ENCODE data around the gene PRKCA.

DNA sequence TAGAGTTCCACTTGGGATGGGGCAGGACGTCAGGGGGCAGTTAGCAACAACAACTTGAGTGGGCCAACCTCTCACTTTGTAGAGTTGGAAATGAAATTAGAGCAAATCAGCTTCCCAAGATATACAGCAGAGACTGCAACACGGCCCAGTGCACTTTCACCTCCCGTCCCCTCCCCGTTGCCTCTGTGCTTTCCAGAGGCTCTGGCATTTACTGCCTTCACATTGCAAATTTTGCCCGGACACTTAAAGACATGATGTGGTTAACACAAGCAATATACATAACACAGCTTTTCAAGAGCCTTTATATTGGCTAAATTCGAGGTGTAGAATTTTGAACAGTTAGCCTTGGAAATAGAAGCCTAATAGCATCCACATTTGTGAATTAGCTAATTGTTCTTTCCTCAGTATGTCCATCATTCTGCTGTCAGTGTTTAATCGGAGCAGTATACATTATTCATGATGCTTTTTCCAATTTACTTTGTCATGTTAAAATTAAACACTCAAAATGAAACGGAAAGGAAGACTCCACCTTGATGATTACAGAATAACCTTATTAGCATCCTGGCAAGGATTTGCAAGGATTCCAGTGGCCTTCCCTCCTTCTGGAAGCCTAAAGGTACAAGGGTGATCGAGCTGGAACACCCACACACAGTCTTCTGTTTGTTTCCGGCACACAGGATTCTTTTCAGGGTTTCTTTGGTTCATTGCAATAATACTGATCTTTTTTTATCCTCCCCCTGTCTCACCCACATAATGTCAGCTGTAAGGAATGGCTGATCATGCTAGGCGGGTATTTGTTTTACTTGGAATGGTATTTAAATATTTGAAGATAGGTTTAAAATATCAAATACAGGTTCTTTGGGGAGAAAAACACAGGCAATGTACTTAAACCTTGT lies 341.6 kb downstream of the PRKCA start:
- TF ChIP-seq ELF1 (tag; IDR thresholded peaks at IDR 0.05) (no peak), CHD4 (IDR thresholded peaks at IDR 0.05; ENCODE audit: insufficient read depth, insufficient replicate concordance, low read depth, low read length, poor library complexity, severe bottlenecking) (no peak), GATAD2A (IDR thresholded peaks at IDR 0.05) (no peak), HMG20B (CRISPR knock-in tag; IDR thresholded peaks at IDR 0.05) (no peak), MCM2 (IDR thresholded peaks at IDR 0.05; ENCODE audit: low read depth) (no peak), SMC3 (conservative IDR thresholded peaks at IDR 0.05; ENCODE audit: insufficient read depth, low read depth, low read length) (no peak), SETDB1 (IDR thresholded peaks at IDR 0.05; ENCODE audit: low read length) (no peak)

Data from K562 (cell line).